ENCODE results near the gene ZFP92.

DNA sequence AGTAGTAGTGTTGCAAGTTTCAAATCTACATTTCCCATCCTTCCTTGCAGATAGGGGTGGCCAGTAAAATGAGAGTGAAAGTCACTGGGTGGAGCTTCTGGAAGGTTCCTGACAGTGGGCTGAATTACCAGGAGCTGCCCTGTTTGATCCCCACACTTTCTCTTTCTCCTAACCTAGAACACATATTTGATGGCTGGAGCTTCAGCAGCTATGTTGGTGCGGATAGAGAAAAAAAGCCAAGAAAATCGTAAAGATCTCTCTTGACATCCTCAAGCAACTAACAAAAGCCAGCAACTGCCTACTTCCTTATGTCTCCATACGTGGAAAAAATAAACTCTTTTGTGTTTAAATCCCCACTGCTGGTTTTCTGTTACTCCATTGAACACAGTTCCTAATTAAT, 45.2 kb upstream of the ZFP92 start:
- TF ChIP-seq CTCF (IDR thresholded peaks at IDR 0.05; ENCODE audit: borderline replicate concordance, extremely low read depth, low read length, poor library complexity, severe bottlenecking) (no peak), EZH2 (IDR thresholded peaks at IDR 0.05; ENCODE audit: borderline replicate concordance, low read depth, low read length, severe bottlenecking) (no peak)
